Colonic mucosa (tissue), 4 donors: Measurements from ENCODE around the gene SHC3. TPM values are rescaled to one million over a fixed set of nuclear protein-coding genes. Genes with fewer than 3 reads are reported as not detected.

Source experiments
- DNase-seq: peaks from one replicate; pipeline ENCODE4 v3.0.0-alpha.2; 2020
- H3K27ac ChIP-seq: fragments of 200-600 bp; one replicate; pipeline ENCODE4 v1.8.0; 2021
- H3K27me3 ChIP-seq: fragments of 200-600 bp; one replicate; pipeline ENCODE4 v1.8.0; 2021
- H3K36me3 ChIP-seq: fragments of 200-600 bp; one replicate; pipeline ENCODE4 v1.8.0; 2021
- H3K4me1 ChIP-seq: fragments of 200-600 bp; one replicate; pipeline ENCODE4 v1.8.0; 2021; ENCODE audit warnings: mild to moderate bottlenecking
- H3K4me3 ChIP-seq: fragments of 200-600 bp; one replicate; pipeline ENCODE4 v1.8.0; 2021
- H3K9ac ChIP-seq, 2 donors: one replicate each; pipeline ENCODE4 v1.7.0; 2013; ENCODE audit warnings: control low read depth in 2 of 2, low read depth in 2 of 2, low read length in 2 of 2
- H3K9me3 ChIP-seq: fragments of 200-600 bp; one replicate; pipeline ENCODE4 v1.8.0; 2021
- intact Hi-C: fragments of 100-400 bp; cut with DNase I; formaldehyde crosslinking; loops from one replicate; pipeline ENCODE4 v1.14.1; 2022
- total RNA-seq, 2 donors: library from RNA; stranded (reverse); fragmentation: NEBNext Ultra II Directional in 1 of 2; extraction: Animal tissue kit (Norgen Biotek cat#: 25700) in 1 of 2; gene quantifications; one replicate each; pipeline ENCODE4 v1.2.1, GENCODE V29; 2021
- TF ChIP-seq, protein P1 (sequence below): fragments of 200-600 bp; IDR thresholded peaks from one replicate; pipeline ENCODE4 v1.8.0; 2022; ENCODE audit warnings: antibody characterized with exemption, mild to moderate bottlenecking
- donor health status: healthy.
- donor health status: DM: no; HTN: no; CAD: no.
- donor health status: DM: no; HTN: no; CAD: no.

Gene SHC3
- total RNA-seq, 2 donors from 2014 or later = 0.32 to 0.58 TPM

DNA sequence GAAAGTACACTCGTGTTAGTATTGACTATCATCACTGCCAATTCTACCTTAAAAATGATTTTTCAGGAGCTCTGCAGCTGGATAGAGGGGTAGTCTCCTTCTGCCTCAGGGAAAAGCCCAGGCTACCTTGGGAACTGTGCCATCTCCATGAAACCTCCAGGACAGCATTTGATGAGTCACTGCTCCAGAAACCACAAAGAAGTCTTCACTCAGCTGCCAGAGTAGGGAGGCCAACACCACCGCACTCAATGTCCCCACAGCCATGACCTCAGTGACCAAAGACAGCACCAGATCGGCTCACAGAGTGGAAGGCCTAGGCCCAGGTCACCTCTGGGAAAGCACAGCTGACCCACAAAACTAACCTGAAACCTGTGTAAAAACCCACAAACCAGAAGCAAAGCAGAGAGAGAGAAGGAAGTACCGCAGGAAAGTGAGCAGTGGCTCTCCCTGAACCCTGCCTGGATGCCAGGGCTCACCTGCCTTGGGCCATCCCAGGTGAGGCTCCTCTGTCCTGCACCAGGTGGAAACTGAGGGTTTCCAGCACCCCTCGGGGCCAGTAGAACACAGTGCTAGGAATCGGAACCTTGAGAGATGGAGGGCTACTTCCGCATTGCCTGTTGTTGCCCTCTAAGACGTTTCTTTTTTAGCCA is 157.3 kb downstream of the SHC3 start:
- Histone ChIP-seq H3K9me3 (no peaks in the 10 kb centered on the region), H3K27me3 (no peaks in the 10 kb centered on the region), H3K9ac (no peak overlapping the region), H3K36me3 (no peaks in the 10 kb centered on the region), H3K27ac (no peak overlapping the region), H3K4me1 (no peaks in the 10 kb centered on the region), H3K4me3 (no peak overlapping the region)
- DNase-seq = no peak
- intact Hi-C loops = no loop called here
- TF ChIP-seq, protein P1, sequence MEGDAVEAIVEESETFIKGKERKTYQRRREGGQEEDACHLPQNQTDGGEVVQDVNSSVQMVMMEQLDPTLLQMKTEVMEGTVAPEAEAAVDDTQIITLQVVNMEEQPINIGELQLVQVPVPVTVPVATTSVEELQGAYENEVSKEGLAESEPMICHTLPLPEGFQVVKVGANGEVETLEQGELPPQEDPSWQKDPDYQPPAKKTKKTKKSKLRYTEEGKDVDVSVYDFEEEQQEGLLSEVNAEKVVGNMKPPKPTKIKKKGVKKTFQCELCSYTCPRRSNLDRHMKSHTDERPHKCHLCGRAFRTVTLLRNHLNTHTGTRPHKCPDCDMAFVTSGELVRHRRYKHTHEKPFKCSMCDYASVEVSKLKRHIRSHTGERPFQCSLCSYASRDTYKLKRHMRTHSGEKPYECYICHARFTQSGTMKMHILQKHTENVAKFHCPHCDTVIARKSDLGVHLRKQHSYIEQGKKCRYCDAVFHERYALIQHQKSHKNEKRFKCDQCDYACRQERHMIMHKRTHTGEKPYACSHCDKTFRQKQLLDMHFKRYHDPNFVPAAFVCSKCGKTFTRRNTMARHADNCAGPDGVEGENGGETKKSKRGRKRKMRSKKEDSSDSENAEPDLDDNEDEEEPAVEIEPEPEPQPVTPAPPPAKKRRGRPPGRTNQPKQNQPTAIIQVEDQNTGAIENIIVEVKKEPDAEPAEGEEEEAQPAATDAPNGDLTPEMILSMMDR = no peak

- no peaks in the 10 kb centered on the region for H3K9me3 ChIP-seq
- H3K27me3 ChIP-seq = no peaks in the 10 kb centered on the region
- no peak overlapping the region for H3K4me3 ChIP-seq
- H3K9ac ChIP-seq = no peak overlapping the region
- no peak for DNase-seq
- intact Hi-C loops = no loop called here
- no peaks in the 10 kb centered on the region for H3K4me1 ChIP-seq
- no peaks in the 10 kb centered on the region for H3K36me3 ChIP-seq
- H3K27ac ChIP-seq = no peak overlapping the region
- TF ChIP-seq, protein P1 = no peak
Observed at GRCh38 chr9:89020754-89021153, 157.9 kb downstream of the SHC3 start.

- Histone ChIP-seq H3K36me3 (no peaks in the 10 kb centered on the region), H3K27me3 (no peaks in the 10 kb centered on the region), H3K9ac (no peak overlapping the region), H3K27ac (no peak overlapping the region), H3K4me1 (no peaks in the 10 kb centered on the region), H3K9me3 (no peaks in the 10 kb centered on the region), H3K4me3 (no peak overlapping the region)
- intact Hi-C loops = no loop called here
- DNase-seq = no peak
- TF ChIP-seq, protein P1 = no peak
Observed at GRCh38 chr9:89015336-89015735, 163.3 kb downstream of the SHC3 start.

- Histone ChIP-seq H3K4me3 (no peak overlapping the region), H3K27ac (no peak overlapping the region), H3K4me1 (no peaks in the 10 kb centered on the region), H3K36me3 (no peaks in the 10 kb centered on the region), H3K9ac (no peak overlapping the region), H3K9me3 (no peaks in the 10 kb centered on the region), H3K27me3 (no peaks in the 10 kb centered on the region)
- intact Hi-C loops = no loop called here
- TF ChIP-seq, protein P1 = no peak
- DNase-seq = peak; percentile 12
Observed at GRCh38 chr9:89014153-89014552, 164.5 kb downstream of the SHC3 start.

GRCh38 chr9:89013660-89014059 is 165.0 kb downstream of the SHC3 start:
- no peak overlapping the region for H3K9ac ChIP-seq
- no peaks in the 10 kb centered on the region for H3K9me3 ChIP-seq
- H3K27ac ChIP-seq = no peak overlapping the region
- peak; percentile 7 for DNase-seq
- no peak overlapping the region for H3K4me3 ChIP-seq
- no peaks in the 10 kb centered on the region for H3K36me3 ChIP-seq
- H3K27me3 ChIP-seq = no peaks in the 10 kb centered on the region
- intact Hi-C loops = no loop called here
- TF ChIP-seq, protein P1 = no peak
- H3K4me1 ChIP-seq = no peaks in the 10 kb centered on the region
